Kidney (tissue), 14 donors: Measurements from ENCODE around the gene CCDC83. TPM values are rescaled to one million over a fixed set of nuclear protein-coding genes. Genes with fewer than 3 reads are reported as not detected.
"Not testable (repeated sequence)": the region's sequence is repeated elsewhere in the genome, so short reads cannot be mapped to it uniquely, and the experiment has no call there.

Experiments used
- DNase-seq, 5 donors: peaks; one replicate each; pipeline ENCODE4 v3.0.0-alpha.2; 2013 to 2020
- FAIRE-seq: peaks from 2 replicates; lab custom pipeline; 2012; peaks lifted over from hg19 to GRCh38; lab: Jason Lieb, UNC
- H3K27ac ChIP-seq, 2 donors: one replicate each; pipeline ENCODE4 v1.7.0; 2013; ENCODE audit warnings: low read depth in 2 of 2, low read length in 2 of 2, inconsistent platforms in 1 of 2
- H3K27me3 ChIP-seq: one replicate; pipeline ENCODE4 v1.7.1; 2013; ENCODE audit warnings: low read length, inconsistent platforms; ENCODE audit not compliant: control insufficient read depth, insufficient read depth
- H3K36me3 ChIP-seq, 3 donors: one replicate each; pipeline versions ENCODE4 v1.7.0 to v1.7.1; 2013; ENCODE audit warnings: low read length in 3 of 3, control low read depth in 1 of 3, inconsistent platforms in 1 of 3; ENCODE audit not compliant: insufficient read depth in 3 of 3, control insufficient read depth in 2 of 3
- H3K4me1 ChIP-seq, 3 donors: one replicate each; pipeline versions ENCODE4 v1.7.0 to v1.7.1; 2013; ENCODE audit warnings: low read length in 3 of 3, inconsistent platforms in 1 of 3, low read depth in 1 of 3; ENCODE audit not compliant: control insufficient read depth in 2 of 3, insufficient read depth in 2 of 3
- H3K4me3 ChIP-seq, 3 donors: one replicate each; pipeline versions ENCODE4 v1.7.0 to v1.8.1; 2013; ENCODE audit warnings: low read length in 3 of 3, control low read depth in 1 of 3, inconsistent platforms in 1 of 3
- H3K9ac ChIP-seq, 3 donors: one replicate each; pipeline versions ENCODE4 v1.7.0 to v1.7.1; 2013; ENCODE audit warnings: low read length in 3 of 3, control low read depth in 1 of 3, inconsistent platforms in 1 of 3
- H3K9me3 ChIP-seq, 3 donors: one replicate each; pipeline versions ENCODE4 v1.7.0 to v1.7.1; 2013; ENCODE audit warnings: low read length in 3 of 3, control low read depth in 1 of 3, inconsistent platforms in 1 of 3; ENCODE audit not compliant: control insufficient read depth in 2 of 3, insufficient read depth in 1 of 3
- CTCF ChIP-seq: IDR thresholded peaks from 3 replicates; pipeline ENCODE4 v1.5.1; 2012; ENCODE audit warnings: mild to moderate bottlenecking, moderate library complexity, borderline replicate concordance; ENCODE audit not compliant: insufficient read depth; ENCODE audit errors: extremely low read depth
- intact Hi-C: fragments of 100-400 bp; cut with DNase I; formaldehyde crosslinking; loops from one replicate; pipeline ENCODE4 v1.11.1; 2022
- polyA plus RNA-seq: library from polyadenylated mRNA; stranded (reverse); fragments of 350-450 nt; fragmentation: Illumina TruSeq; extraction: RNeasy Lipid Tissue Mini Kit (QIAGEN cat#74804); gene quantifications from one replicate; pipeline ENCODE4 v1.2.3, GENCODE V29; 2014; ENCODE audit warnings: low read depth, low replicate concordance; ENCODE audit not compliant: insufficient read depth
- total RNA-seq: library from RNA; stranded (reverse); fragmentation: NEBNext Ultra II Directional; extraction: Animal tissue kit (Norgen Biotek cat#: 25700); gene quantifications from one replicate; pipeline ENCODE4 v1.2.1, GENCODE V29; 2021
- donor health status: control.
- donor health status: control.
- donor health status: control.
- donor health status: control.
- donor health status: control.
- donor health status: DM: yes; HTN: yes; CAD: no.
- donor health status: Normal renal cell carcinoma (clear cell type).

Gene CCDC83
- total and polyA plus RNA-seq, 2 donors from 2014 or later, result not detected

GRCh38 chr11:85847436-85847835, 7.7 kb upstream of the CCDC83 start:
- FAIRE-seq, result no peak
- no peak for TF ChIP-seq CTCF
- intact Hi-C loops, result no loop called here

GRCh38 chr11:85848006-85848405, 7.2 kb upstream of the CCDC83 start:
- Histone ChIP-seq H3K4me3 (no peak overlapping the region), H3K9ac (no peak overlapping the region), H3K36me3 (no peaks in the 10 kb centered on the region), H3K27me3 (no peaks in the 10 kb centered on the region), H3K9me3 (no peaks in the 10 kb centered on the region), H3K27ac (no peak overlapping the region), H3K4me1 (peaks cover 0 to 2% (median 0%) of the 10 kb centered on the region in 3 donors)
- FAIRE-seq (no peak), DNase-seq (no peak)
- no peak for TF ChIP-seq CTCF
- intact Hi-C loops, result no loop called here

More at GRCh38 chr11:85847436-85847835, 7.7 kb upstream of the CCDC83 start:
- H3K4me3 ChIP-seq, result no peak overlapping the region
- H3K36me3 ChIP-seq, result no peaks in the 10 kb centered on the region
- no peak overlapping the region for H3K9ac ChIP-seq
- no peak overlapping the region for H3K27ac ChIP-seq
- H3K27me3 ChIP-seq, result no peaks in the 10 kb centered on the region
- DNase-seq, result no peak
- H3K4me1 ChIP-seq, result peaks cover 0 to 2% (median 0%) of the 10 kb centered on the region in 3 donors
- no peaks in the 10 kb centered on the region for H3K9me3 ChIP-seq

GRCh38 chr11:85848556-85848955, 6.6 kb upstream of the CCDC83 start:
- Histone ChIP-seq H3K9ac (no peak overlapping the region), H3K36me3 (no peaks in the 10 kb centered on the region), H3K27me3 (no peaks in the 10 kb centered on the region), H3K9me3 (no peaks in the 10 kb centered on the region), H3K4me1 (peaks cover 0 to 2% (median 0%) of the 10 kb centered on the region in 3 donors), H3K4me3 (no peak overlapping the region), H3K27ac (no peak overlapping the region)
- DNase-seq, result no peak
- no peak for TF ChIP-seq CTCF
- intact Hi-C loops, result no loop called here
- FAIRE-seq, result no peak

GRCh38 chr11:85852754-85853153, 2.4 kb upstream of the CCDC83 start:
- H3K4me1 ChIP-seq, FAIRE-seq, H3K9me3 ChIP-seq, H3K4me3 ChIP-seq, H3K27ac ChIP-seq, H3K36me3 ChIP-seq, DNase-seq, H3K27me3 ChIP-seq, H3K9ac ChIP-seq: not testable (repeated sequence)
- intact Hi-C loops, result loop anchor here (10.0 kb wide), 2 partner anchors 362 to 442 kb away; no protein-coding TSS in a partner anchor

- H3K27ac ChIP-seq, H3K27me3 ChIP-seq, H3K9me3 ChIP-seq, FAIRE-seq, H3K9ac ChIP-seq, H3K4me3 ChIP-seq, H3K36me3 ChIP-seq, DNase-seq, H3K4me1 ChIP-seq: not testable (repeated sequence)
- intact Hi-C loops, result loop anchor here (10.0 kb wide), 2 partner anchors 361 to 441 kb away; no protein-coding TSS in a partner anchor
These were observed 1.6 kb upstream of the CCDC83 start for GRCh38 chr11:85853541-85853940.
